Measurements from ENCODE around the gene HAPLN3.

DNA sequence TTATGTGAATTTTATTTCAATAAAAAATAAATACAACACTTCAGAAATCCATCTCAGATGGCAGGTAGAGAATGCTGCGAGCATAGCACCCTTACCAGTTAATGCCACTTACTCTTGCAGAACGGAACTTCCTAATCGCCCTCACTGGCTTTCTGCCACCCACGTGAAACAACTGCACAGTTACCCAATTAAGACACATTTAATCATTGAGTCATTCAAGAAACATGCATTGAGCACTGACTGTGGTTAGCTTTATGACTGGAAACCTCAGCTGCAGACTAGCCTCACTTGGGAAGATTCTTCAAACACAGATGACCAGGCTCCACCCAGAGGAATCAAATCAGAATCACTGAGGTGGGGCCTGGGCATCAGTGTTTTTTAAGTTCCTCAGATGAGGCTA is 23.4 kb upstream of the HAPLN3 start:
- no peak for TF ChIP-seq POLR2A (IDR thresholded peaks at IDR 0.05)
- TF ChIP-seq, protein P1, sequence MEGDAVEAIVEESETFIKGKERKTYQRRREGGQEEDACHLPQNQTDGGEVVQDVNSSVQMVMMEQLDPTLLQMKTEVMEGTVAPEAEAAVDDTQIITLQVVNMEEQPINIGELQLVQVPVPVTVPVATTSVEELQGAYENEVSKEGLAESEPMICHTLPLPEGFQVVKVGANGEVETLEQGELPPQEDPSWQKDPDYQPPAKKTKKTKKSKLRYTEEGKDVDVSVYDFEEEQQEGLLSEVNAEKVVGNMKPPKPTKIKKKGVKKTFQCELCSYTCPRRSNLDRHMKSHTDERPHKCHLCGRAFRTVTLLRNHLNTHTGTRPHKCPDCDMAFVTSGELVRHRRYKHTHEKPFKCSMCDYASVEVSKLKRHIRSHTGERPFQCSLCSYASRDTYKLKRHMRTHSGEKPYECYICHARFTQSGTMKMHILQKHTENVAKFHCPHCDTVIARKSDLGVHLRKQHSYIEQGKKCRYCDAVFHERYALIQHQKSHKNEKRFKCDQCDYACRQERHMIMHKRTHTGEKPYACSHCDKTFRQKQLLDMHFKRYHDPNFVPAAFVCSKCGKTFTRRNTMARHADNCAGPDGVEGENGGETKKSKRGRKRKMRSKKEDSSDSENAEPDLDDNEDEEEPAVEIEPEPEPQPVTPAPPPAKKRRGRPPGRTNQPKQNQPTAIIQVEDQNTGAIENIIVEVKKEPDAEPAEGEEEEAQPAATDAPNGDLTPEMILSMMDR (IDR thresholded peaks at IDR 0.05): no peak

All from ovary (tissue), 3 donors.